GM12801 (cell line): Measurements from ENCODE around the gene EEFSEC.

ENCODE experiments used
- TF ChIP-seq, protein P1 (sequence below): IDR thresholded peaks from one replicate; pipeline ENCODE4 v1.5.1; 2011; ENCODE audit warnings: control low read depth; ENCODE audit not compliant: insufficient read length; ENCODE audit errors: extremely low read depth

EEFSEC gene

DNA sequence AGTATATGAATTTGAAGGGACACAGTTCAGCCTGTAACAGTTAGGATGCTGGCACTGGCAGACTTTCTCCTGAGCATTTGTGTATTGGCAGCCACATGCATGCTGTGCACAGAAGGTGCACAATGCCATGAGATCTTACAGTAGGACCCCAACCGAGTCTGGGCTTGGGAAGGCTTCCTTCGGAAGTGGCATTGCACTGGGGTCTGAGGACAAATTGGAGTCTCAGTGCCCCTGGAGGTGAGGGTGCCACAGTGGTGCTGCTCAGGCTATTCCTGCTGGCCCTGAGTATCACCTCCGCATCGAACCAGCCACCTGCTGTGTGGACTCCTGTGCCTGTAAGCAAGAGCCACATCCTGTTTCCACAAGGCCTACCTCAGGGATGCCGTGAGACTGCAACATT, 213.9 kb downstream of the EEFSEC start:
- TF ChIP-seq, protein P1, sequence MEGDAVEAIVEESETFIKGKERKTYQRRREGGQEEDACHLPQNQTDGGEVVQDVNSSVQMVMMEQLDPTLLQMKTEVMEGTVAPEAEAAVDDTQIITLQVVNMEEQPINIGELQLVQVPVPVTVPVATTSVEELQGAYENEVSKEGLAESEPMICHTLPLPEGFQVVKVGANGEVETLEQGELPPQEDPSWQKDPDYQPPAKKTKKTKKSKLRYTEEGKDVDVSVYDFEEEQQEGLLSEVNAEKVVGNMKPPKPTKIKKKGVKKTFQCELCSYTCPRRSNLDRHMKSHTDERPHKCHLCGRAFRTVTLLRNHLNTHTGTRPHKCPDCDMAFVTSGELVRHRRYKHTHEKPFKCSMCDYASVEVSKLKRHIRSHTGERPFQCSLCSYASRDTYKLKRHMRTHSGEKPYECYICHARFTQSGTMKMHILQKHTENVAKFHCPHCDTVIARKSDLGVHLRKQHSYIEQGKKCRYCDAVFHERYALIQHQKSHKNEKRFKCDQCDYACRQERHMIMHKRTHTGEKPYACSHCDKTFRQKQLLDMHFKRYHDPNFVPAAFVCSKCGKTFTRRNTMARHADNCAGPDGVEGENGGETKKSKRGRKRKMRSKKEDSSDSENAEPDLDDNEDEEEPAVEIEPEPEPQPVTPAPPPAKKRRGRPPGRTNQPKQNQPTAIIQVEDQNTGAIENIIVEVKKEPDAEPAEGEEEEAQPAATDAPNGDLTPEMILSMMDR, result no peak

DNA sequence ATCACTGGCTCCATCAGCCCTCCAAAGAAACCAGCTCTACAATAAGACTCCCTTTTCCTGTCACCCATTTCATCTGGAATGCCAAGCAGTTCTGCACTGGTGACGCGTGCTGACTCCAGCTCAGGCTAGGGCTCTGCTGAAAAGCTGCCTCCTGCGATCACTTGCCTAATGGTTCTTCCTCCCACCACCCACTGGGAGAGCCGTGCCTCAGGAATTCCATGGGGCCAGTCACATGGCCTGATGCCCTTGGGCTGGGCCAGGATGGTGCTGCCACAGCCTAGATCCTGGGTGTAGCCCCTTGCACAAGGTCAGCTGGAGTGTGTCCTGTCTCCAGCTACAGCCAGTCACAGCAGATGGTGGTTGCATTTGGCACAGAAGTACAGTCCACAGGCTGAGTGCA, 214.5 kb downstream of the EEFSEC start:
- TF ChIP-seq, protein P1, result no peak

DNA sequence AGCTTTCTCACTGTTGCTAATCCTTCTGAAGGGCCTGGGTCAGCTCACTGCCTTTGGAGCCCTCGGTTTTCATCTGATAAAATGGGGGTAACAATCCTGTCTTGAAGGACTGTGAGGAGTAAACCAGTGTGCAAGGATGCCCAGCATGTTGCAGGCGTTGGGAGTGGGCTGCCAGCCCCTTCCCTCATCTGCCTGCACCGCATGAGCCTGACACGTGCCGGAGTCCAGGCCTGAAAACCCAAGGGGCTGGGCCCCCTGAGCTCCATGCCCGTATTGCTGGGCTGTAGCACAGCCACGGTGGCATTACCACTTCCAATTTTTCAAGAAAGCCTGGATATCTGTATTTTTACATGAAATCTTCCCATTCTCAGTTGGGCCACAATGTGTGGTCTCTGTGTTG, 215.3 kb downstream of the EEFSEC start:
- TF ChIP-seq, protein P1, result no peak

DNA sequence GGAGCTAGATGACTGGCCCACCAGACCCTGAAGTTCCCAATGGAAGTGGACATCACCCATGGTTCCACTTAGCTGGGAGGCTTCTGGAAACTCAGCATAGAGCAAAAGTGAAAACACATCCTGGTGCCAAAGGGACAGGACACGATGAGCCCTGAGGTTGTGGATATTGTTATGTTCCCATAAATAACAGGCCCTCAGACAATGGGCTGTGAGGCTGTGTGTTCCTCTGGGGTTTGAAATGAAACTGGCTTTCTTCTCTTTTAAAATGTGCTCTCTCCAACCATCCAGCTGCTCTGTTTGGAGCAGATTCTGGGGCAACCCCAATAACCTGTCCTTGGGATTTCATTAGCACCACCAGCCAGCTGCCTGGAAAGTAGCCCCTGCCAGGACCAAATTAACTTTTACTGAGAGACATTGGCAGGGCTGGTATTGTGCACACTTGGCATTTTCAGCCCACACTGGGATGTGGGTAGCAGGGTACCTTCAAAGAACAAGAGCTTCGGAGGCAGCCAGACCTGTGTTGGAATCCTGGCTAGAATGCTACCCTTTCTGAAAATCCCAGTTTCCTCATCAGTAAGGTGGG, 215.9 kb downstream of the EEFSEC start:
- TF ChIP-seq, protein P1, result no peak

DNA sequence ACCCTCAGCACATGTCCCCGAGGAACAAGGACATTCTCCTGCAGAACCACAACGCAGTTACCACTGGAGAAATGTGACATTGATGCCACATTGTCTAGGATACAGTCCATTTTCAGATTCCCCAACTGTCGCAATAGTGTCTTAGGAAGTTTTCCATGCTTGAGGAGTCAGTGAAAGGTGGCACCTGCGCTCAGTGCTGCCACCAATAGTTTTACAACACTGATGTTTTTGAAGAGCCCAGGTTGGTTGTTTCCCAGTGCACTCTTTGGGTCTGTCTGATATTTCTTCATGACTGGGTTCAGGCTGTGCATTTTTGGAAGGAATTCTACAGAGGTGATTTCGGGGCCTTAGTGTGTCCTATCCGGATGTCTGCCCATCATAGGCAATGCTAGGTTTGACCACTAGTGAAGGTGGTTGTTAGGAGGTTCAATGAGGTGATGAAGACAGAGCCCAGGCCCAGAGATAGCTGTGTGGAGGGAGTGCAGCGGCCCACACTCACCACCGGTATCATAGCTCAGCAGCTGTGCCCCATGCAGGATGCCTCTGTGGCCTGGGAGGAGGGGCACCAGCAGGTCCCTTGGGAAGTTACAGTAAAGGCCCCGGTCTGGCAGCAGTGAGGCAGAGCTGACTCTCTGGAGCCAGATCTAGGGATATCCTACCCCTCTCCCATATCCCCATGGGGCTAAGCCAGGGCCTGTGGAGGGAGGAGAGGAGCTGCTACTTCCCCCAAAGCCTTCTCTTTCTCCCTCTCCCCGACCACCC, 216.8 kb downstream of the EEFSEC start:
- TF ChIP-seq, protein P1, result no peak

DNA sequence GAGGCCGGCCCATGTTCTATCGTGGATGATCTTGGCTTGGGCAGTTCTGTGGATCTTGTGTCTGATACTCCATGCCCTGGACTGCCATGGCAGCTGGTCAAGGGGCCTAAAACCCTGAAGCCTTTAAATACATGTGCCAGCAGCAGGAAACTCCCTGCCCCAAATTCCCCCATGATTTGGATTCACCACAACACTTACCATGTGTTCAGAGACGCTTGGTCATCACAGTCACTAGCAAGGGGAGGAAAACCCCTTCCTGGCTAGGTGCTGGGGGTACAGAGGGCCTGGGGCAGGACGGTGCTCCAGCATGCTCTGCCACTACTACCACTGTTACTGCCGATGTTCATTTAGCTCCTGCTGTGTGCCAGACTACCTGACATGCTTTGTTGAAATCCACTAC, 219.0 kb downstream of the EEFSEC start:
- TF ChIP-seq, protein P1, result no peak

DNA sequence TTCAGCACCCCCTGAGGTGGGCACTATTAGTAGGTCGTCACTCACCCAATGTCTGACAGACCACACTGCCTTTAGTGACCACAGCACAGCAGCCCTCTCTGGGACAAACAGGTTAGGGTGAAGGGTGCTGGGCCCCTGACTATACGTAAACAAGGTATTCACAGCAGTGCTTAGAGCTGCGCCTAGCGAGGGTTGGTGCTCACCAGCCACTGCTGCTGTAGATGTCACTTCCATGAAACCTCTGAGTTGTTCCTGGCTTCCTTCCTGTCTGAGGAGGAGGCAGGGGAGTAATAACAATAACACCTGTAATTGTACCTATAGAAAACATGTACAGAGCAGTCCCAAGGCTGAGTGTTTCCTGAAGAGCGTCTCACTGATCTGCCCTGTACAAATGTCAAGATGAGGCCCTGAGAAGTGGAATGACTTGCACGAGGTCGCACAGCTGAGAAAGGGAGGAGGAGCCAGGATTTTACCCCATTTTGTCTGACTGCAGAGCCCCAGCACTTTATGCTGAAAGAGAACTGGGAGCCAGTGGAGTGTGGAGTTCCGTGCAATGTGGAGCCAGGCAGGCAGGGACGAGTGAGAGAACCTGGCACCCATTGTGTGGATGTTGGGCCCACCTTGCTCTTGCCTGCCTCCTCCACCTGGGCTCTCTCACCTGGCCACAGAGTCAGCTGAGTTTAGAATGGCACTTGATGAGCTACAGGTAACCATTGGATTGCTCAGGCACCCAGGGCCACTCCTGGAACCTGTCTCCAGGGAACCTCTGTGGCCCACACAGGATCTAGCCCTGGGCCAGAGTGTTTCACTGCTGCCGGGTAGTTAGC, 219.6 kb downstream of the EEFSEC start:
- TF ChIP-seq, protein P1, result no peak
